ENCODE measurements around the gene FIGNL1.

FIGNL1 gene, protein sequence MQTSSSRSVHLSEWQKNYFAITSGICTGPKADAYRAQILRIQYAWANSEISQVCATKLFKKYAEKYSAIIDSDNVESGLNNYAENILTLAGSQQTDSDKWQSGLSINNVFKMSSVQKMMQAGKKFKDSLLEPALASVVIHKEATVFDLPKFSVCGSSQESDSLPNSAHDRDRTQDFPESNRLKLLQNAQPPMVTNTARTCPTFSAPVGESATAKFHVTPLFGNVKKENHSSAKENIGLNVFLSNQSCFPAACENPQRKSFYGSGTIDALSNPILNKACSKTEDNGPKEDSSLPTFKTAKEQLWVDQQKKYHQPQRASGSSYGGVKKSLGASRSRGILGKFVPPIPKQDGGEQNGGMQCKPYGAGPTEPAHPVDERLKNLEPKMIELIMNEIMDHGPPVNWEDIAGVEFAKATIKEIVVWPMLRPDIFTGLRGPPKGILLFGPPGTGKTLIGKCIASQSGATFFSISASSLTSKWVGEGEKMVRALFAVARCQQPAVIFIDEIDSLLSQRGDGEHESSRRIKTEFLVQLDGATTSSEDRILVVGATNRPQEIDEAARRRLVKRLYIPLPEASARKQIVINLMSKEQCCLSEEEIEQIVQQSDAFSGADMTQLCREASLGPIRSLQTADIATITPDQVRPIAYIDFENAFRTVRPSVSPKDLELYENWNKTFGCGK

DNA sequence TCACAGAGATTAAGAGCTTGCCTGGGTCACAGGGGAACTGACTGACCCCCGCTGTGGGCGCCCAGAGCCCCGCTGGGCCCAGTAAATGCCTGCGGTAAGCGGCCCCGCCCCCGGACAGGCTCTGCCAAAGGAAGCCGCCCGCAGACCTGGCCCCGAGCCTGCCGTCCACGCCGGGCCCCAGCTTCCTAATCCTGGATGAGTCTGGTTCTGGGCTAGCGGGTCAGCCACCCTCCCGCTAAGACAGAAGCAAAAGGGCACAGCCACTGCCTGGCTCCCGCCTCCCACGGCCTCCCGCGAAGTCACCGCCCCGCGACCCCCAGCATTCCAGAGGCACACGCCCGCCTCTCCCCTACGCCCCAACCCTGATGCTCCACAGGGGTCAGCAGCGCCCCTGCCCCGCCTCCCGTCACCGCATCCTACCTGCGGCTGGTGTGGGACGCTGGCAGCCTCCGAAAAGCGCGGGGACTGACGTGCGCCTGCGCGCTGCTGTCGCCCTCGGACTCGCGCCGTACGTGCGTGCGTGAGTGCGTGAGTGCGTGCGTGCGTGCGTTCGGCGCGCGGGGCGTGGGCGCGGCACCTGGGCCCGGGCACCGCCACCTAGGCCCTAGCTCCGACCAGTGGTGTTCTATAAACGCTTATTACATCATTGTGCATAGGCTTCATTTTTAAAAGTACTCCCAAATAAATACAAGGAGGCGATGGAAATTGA is at the start of gene FIGNL1:
TSS of gene FIGNL1 (minus strand) at position 470 of the 709 bp plus-strand sequence. CDS start 3,063 bp downstream, outside the sequence.
- H3K27me3 ChIP-seq (ENCODE audit: low read length) = no peaks in the 10 kb centered on the region
- no peaks in the 10 kb centered on the region for H3K9me3 ChIP-seq (ENCODE audit: insufficient read depth, low read length)
- peak within 1 kb of the TSS; percentile 75 for H3K4me2 ChIP-seq (ENCODE audit: low read depth, low read length, poor library complexity, severe bottlenecking)
- H3K9ac ChIP-seq (ENCODE audit: low read length) = peak within 1 kb of the TSS; percentile 83
- no peaks in the 10 kb centered on the region for H3K9me2 ChIP-seq (replicated peaks; ENCODE audit: insufficient read depth, low read length)
- peak within 1 kb of the TSS; percentile 97 for H2AFZ ChIP-seq (ENCODE audit: low read depth, low read length, severe bottlenecking)
- H3K27ac ChIP-seq (ENCODE audit: low read depth, low read length) = peak within 1 kb of the TSS; percentile 66
- H3F3A ChIP-seq (ENCODE audit: insufficient read depth) = peaks cover 19% of the 10 kb centered on the region; the same call in 1 of the 2 replicates
- H3K79me2 ChIP-seq (ENCODE audit: insufficient read depth, low read length) = peaks cover 52% of the 10 kb centered on the region
- peak within 1 kb of the TSS; percentile 72 for H3K4me3 ChIP-seq (ENCODE audit: insufficient read depth, low read length, poor library complexity, severe bottlenecking)
- no peak for TF ChIP-seq CTCF (IDR thresholded peaks at IDR 0.05; ENCODE audit: insufficient read depth, low read length, poor library complexity, severe bottlenecking)
- TF ChIP-seq EZH2phosphoT487 (conservative IDR thresholded peaks at IDR 0.05; ENCODE audit: low read length) = no peak
- H4K20me1 ChIP-seq (ENCODE audit: low read depth, low read length) = peaks cover 16% of the 10 kb centered on the region; the same call in 1 of the 2 replicates
- peaks cover 30% of the 10 kb centered on the region for H3K36me3 ChIP-seq (ENCODE audit: low read length)

- no peak overlapping the region for H2AFZ ChIP-seq (ENCODE audit: low read depth, low read length, severe bottlenecking)
- H3K4me3 ChIP-seq (ENCODE audit: insufficient read depth, low read length, poor library complexity, severe bottlenecking) = no peak overlapping the region
- TF ChIP-seq EZH2phosphoT487 (conservative IDR thresholded peaks at IDR 0.05; ENCODE audit: low read length) (no peak), CTCF (IDR thresholded peaks at IDR 0.05; ENCODE audit: insufficient read depth, low read length, poor library complexity, severe bottlenecking) (no peak)
- no peaks in the 10 kb centered on the region for H3K36me3 ChIP-seq (ENCODE audit: low read length)
- no peak overlapping the region for H3K27ac ChIP-seq (ENCODE audit: low read depth, low read length)
- H3K79me2 ChIP-seq (ENCODE audit: insufficient read depth, low read length) = no peaks in the 10 kb centered on the region
- H3K4me2 ChIP-seq (ENCODE audit: low read depth, low read length, poor library complexity, severe bottlenecking) = no peak overlapping the region
- no peaks in the 10 kb centered on the region for H3K27me3 ChIP-seq (ENCODE audit: low read length)
- H3K9ac ChIP-seq (ENCODE audit: low read length) = no peak overlapping the region
- no peaks in the 10 kb centered on the region for H3K9me2 ChIP-seq (replicated peaks; ENCODE audit: insufficient read depth, low read length)
- no peaks in the 10 kb centered on the region for H3F3A ChIP-seq (ENCODE audit: insufficient read depth)
- H3K9me3 ChIP-seq (ENCODE audit: insufficient read depth, low read length) = no peaks in the 10 kb centered on the region
- H4K20me1 ChIP-seq (ENCODE audit: low read depth, low read length) = no peaks in the 10 kb centered on the region
Observed at GRCh38 chr7:50499092-50499491, 48.9 kb upstream of the FIGNL1 start.

DNA sequence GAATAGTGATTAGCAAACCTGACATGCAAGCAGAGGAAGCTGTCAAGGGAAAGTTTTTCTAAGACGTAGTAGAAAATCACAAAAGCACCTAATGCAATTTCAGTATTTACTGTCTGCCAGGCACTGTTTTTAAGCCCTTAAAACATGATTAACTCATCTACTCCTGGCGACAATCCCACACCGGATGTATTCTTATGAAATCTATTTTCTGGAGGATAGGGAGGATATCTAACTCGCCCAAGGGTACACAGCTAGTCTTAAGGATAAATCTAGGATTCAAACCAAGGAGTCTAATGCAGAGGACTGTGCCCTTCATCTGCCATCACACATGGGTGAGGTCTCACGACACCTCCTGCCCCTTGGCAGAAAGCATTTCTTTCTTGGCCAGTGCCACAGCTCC is 47.8 kb upstream of the FIGNL1 start:
- Histone ChIP-seq H3K4me3 (ENCODE audit: insufficient read depth, low read length, poor library complexity, severe bottlenecking) (no peak overlapping the region), H3K9ac (ENCODE audit: low read length) (no peak overlapping the region), H2AFZ (ENCODE audit: low read depth, low read length, severe bottlenecking) (no peak overlapping the region), H3K36me3 (ENCODE audit: low read length) (no peaks in the 10 kb centered on the region), H3K79me2 (ENCODE audit: insufficient read depth, low read length) (no peaks in the 10 kb centered on the region), H3F3A (ENCODE audit: insufficient read depth) (no peaks in the 10 kb centered on the region), H3K4me2 (ENCODE audit: low read depth, low read length, poor library complexity, severe bottlenecking) (no peak overlapping the region), H3K27me3 (ENCODE audit: low read length) (no peaks in the 10 kb centered on the region), H3K9me3 (ENCODE audit: insufficient read depth, low read length) (no peaks in the 10 kb centered on the region), H3K27ac (ENCODE audit: low read depth, low read length) (no peak overlapping the region), H3K9me2 (replicated peaks; ENCODE audit: insufficient read depth, low read length) (no peaks in the 10 kb centered on the region), H4K20me1 (ENCODE audit: low read depth, low read length) (no peaks in the 10 kb centered on the region)
- no peak for TF ChIP-seq EZH2phosphoT487 (conservative IDR thresholded peaks at IDR 0.05; ENCODE audit: low read length)
- TF ChIP-seq CTCF (IDR thresholded peaks at IDR 0.05; ENCODE audit: insufficient read depth, low read length, poor library complexity, severe bottlenecking) = no peak

Measured in SU-DHL-6 (cell line).